ENCODE results near the gene KCTD16.

Gene KCTD16

DNA sequence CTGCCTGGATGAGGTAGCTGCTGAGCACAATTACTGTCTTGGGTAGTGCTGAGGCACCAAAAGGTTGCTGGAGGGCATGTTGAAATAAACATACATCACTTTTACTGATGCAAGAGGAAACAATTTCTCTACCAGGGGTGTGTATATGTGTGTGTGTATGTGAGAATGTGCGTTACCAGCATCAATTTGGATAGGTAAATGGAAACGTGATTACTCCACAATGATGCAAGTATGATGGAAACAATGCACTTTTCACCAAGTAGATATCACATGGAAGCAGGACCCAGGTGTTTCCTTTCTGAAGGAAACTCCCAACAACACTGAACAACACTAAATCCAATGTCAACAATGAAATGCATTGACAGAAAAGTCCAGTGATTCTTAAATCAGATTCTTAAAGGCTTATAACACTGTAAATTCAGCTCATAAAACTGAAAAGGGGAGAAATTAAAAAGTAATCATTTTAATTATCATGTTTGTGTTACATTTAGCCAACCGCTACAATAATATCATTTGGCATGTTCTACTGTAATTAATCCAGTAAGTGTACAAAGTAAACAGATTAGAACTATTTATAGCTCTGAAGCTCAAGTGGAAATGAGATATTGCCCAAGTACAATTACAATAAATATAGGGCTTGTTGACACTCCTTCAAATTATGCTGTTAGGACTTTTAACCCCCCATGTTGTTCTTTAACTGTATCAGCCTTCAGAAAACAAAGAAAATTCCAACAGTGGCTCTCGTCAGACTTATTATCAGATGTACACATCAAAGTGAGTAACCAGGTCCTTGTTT lies 25.5 kb upstream of the KCTD16 start:
- POLR2A ChIA-PET, result interaction anchor here (0.6 kb wide), 1 partner anchor 562 kb away, joined by 3 read pairs; no protein-coding TSS in a partner anchor
- CTCF ChIA-PET, result interaction anchor here (0.6 to 1.2 kb wide), 2 partner anchors 188 to 247 kb away, joined by 3 to 4 read pairs; no protein-coding TSS in a partner anchor
- TF ChIP-seq, protein P1, sequence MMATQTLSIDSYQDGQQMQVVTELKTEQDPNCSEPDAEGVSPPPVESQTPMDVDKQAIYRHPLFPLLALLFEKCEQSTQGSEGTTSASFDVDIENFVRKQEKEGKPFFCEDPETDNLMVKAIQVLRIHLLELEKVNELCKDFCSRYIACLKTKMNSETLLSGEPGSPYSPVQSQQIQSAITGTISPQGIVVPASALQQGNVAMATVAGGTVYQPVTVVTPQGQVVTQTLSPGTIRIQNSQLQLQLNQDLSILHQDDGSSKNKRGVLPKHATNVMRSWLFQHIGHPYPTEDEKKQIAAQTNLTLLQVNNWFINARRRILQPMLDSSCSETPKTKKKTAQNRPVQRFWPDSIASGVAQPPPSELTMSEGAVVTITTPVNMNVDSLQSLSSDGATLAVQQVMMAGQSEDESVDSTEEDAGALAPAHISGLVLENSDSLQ (IDR thresholded peaks at IDR 0.05), result no peak
- TF ChIP-seq L3MBTL2 (conservative IDR thresholded peaks at IDR 0.05) (no peak), ARNT (IDR thresholded peaks at IDR 0.05) (peak; percentile 77)
- DNase-seq (ENCODE audit: extremely low spot score), result no peak

DNA sequence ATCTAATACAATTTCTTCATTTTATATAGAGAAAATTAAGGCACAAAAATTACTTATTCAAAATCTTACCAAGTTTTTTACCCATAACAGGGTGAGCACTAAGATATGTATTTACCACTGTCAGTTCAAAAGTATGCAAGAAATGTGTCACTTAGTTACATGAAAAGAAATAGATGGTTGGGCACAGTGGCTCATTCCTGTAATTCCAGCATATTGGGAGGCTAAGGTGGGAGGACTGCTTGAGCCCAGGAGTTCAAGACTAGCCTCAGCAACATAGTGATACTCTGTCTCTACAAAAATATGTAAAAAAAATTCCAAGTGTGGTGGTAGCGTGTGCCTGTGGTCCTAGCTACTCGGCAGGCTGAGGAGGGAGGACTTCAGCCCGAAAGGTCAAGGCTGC lies 19.6 kb upstream of the KCTD16 start:
- TF ChIP-seq SP1 (IDR thresholded peaks at IDR 0.05) (no peak), NFRKB (IDR thresholded peaks at IDR 0.05) (no peak), CTBP1 (IDR thresholded peaks at IDR 0.05; ENCODE audit: borderline replicate concordance) (no peak), ZNF384 (IDR thresholded peaks at IDR 0.05) (no peak), LEF1 (IDR thresholded peaks at IDR 0.05; ENCODE audit: borderline replicate concordance) (no peak), FOXK2 (IDR thresholded peaks at IDR 0.05) (no peak)
- CTCF ChIA-PET, result no interaction called here
- DNase-seq (ENCODE audit: extremely low spot score), result no peak
- POLR2A ChIA-PET, result no interaction called here

DNA sequence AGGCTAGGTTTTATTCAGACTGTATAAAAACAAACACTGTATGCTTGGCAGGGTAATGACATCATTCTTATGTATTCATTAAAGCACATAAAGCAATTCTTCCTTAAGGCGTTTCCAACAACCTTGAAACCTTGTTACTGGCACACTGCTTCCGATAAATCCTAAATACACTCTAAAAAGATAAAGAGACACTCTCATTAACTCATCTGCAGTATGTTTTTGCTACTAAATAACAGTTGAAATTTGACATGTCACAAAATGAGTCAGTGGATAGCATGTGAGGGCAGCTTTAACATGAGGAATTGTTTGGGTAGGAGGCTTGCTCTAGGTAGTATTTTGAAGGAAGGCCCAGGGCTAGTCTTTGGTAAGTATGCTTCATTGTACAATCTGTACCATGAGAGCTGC lies 13.9 kb upstream of the KCTD16 start:
- ChIA-PET CTCF (no interaction called here), POLR2A (no interaction called here)
- DNase-seq (ENCODE audit: extremely low spot score), result no peak
- TF ChIP-seq LEF1 (IDR thresholded peaks at IDR 0.05; ENCODE audit: borderline replicate concordance) (no peak), FOXA1 (IDR thresholded peaks at IDR 0.05) (no peak), TARDBP (IDR thresholded peaks at IDR 0.05) (no peak), SP1 (IDR thresholded peaks at IDR 0.05) (no peak), ARNT (IDR thresholded peaks at IDR 0.05) (no peak), FOXM1 (IDR thresholded peaks at IDR 0.05; ENCODE audit: borderline replicate concordance) (no peak), ELF4 (IDR thresholded peaks at IDR 0.05) (no peak), BHLHE40 (IDR thresholded peaks at IDR 0.05; ENCODE audit: borderline replicate concordance) (no peak)
- TF ChIP-seq, protein P1 (IDR thresholded peaks at IDR 0.05), result no peak

DNA sequence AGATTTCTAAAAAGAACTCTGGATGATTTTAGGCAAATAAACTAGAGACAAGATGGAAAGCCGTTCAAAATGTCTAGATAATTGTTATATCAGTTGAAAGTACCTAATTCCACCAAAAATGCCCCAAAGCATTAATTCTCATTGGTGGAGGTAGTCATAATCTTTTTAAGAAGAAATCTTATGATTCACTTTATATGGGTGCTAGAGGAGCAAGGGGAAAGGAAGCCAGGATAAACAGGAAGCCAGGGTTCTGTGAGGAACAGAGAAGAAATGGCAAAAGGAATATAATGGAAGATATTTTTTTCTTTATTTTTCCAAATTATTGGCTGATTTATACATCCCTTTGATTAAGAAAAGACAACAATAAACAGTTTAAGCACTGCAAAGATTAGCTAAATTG lies 8.0 kb upstream of the KCTD16 start:
- no peak for DNase-seq (ENCODE audit: extremely low spot score)
- TF ChIP-seq, protein P1 (IDR thresholded peaks at IDR 0.05), result no peak
- no peak for TF ChIP-seq FOXM1 (IDR thresholded peaks at IDR 0.05; ENCODE audit: borderline replicate concordance)
- no peak for TF ChIP-seq ZNF384 (IDR thresholded peaks at IDR 0.05)
- no peak for TF ChIP-seq TARDBP (IDR thresholded peaks at IDR 0.05)
- no peak for TF ChIP-seq NFRKB (IDR thresholded peaks at IDR 0.05)
- TF ChIP-seq BHLHE40 (IDR thresholded peaks at IDR 0.05; ENCODE audit: borderline replicate concordance), result no peak
- TF ChIP-seq ELF4 (IDR thresholded peaks at IDR 0.05), result no peak
- no peak for TF ChIP-seq SP1 (IDR thresholded peaks at IDR 0.05)
- no peak for TF ChIP-seq ARNT (IDR thresholded peaks at IDR 0.05)
- ChIA-PET CTCF (no interaction called here), POLR2A (no interaction called here)

DNA sequence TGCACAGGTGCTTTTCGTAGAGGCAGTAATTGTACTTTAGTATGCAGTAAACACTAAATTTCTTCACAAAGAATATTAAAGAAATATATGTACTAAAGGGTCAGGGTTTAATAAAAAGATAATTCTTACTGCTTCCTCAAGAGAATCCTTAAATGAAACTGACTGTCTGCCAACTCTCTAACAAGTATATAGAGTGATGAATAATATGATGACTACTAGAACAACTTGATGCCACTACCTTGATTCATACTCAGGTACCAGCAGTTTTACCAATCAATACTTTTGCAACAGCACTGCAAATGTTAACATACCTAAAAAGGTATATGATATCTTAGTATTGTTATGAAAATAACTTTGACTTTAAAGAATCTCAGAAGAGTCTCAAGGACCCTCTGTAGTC lies 4.0 kb upstream of the KCTD16 start:
- TF ChIP-seq ARNT (IDR thresholded peaks at IDR 0.05) (no peak), ZNF384 (IDR thresholded peaks at IDR 0.05) (no peak), BHLHE40 (IDR thresholded peaks at IDR 0.05; ENCODE audit: borderline replicate concordance) (no peak)
- POLR2A ChIA-PET, result no interaction called here

DNA sequence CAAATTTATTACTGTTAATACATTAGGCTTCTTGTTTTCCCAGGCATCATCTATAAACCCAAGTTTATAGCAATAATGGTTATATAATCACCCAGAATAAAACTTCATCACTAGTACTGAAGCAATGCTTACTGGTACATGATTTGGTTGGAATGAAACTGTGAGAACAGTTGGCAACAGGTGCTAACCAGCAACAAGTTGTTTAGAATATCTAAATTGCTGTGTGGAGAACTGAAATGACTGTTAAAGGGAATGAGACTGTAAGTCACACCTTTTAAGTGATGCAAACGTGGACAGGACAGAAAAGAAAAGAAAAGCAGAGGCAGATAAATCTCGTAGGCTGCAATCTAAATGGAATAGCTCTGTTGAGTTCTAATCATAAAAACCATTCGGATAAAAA lies 2.7 kb upstream of the KCTD16 start:
- no peak for DNase-seq (ENCODE audit: extremely low spot score)
- POLR2A ChIA-PET, result no interaction called here
- TF ChIP-seq SP1 (IDR thresholded peaks at IDR 0.05) (no peak), ELF4 (IDR thresholded peaks at IDR 0.05) (no peak), ZNF384 (IDR thresholded peaks at IDR 0.05) (no peak), BHLHE40 (IDR thresholded peaks at IDR 0.05; ENCODE audit: borderline replicate concordance) (no peak), L3MBTL2 (conservative IDR thresholded peaks at IDR 0.05) (no peak), LEF1 (IDR thresholded peaks at IDR 0.05; ENCODE audit: borderline replicate concordance) (no peak), NFRKB (IDR thresholded peaks at IDR 0.05) (no peak), SUZ12 (IDR thresholded peaks at IDR 0.05) (no peak), CTBP1 (IDR thresholded peaks at IDR 0.05; ENCODE audit: borderline replicate concordance) (no peak), HDGF (IDR thresholded peaks at IDR 0.05; ENCODE audit: borderline replicate concordance) (no peak), FOXA1 (IDR thresholded peaks at IDR 0.05) (no peak), TARDBP (IDR thresholded peaks at IDR 0.05) (no peak), ARNT (IDR thresholded peaks at IDR 0.05) (no peak), FOXK2 (IDR thresholded peaks at IDR 0.05) (no peak)
- TF ChIP-seq, protein P1 (IDR thresholded peaks at IDR 0.05), result no peak
- CTCF ChIA-PET, result no interaction called here

More for the DNA sequence above, 4.0 kb upstream of the KCTD16 start:
- CTCF ChIA-PET, result no interaction called here
- DNase-seq (ENCODE audit: extremely low spot score), result no peak
